GM10266 (cell line): ENCODE measurements around the gene PPARGC1A.

ENCODE experiments used
- DNase-seq: peaks from one replicate; pipeline ENCODE4 v3.0.0; 2012; ENCODE audit errors: extremely low spot score
- TF ChIP-seq, protein P1 (sequence below): IDR thresholded peaks from 2 replicates; pipeline ENCODE4 v1.5.1; 2012; ENCODE audit warnings: mild to moderate bottlenecking, low read depth; ENCODE audit not compliant: control insufficient read depth, insufficient read depth; ENCODE audit errors: missing control alignments

Gene PPARGC1A

GRCh38 chr4:23814587-23814986, 75.3 kb downstream of the PPARGC1A start:
- TF ChIP-seq, protein P1, sequence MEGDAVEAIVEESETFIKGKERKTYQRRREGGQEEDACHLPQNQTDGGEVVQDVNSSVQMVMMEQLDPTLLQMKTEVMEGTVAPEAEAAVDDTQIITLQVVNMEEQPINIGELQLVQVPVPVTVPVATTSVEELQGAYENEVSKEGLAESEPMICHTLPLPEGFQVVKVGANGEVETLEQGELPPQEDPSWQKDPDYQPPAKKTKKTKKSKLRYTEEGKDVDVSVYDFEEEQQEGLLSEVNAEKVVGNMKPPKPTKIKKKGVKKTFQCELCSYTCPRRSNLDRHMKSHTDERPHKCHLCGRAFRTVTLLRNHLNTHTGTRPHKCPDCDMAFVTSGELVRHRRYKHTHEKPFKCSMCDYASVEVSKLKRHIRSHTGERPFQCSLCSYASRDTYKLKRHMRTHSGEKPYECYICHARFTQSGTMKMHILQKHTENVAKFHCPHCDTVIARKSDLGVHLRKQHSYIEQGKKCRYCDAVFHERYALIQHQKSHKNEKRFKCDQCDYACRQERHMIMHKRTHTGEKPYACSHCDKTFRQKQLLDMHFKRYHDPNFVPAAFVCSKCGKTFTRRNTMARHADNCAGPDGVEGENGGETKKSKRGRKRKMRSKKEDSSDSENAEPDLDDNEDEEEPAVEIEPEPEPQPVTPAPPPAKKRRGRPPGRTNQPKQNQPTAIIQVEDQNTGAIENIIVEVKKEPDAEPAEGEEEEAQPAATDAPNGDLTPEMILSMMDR: no peak
- no peak for DNase-seq

- no peak for DNase-seq
- TF ChIP-seq, protein P1: no peak
Observed at GRCh38 chr4:23811161-23811560, 78.7 kb downstream of the PPARGC1A start.

DNA sequence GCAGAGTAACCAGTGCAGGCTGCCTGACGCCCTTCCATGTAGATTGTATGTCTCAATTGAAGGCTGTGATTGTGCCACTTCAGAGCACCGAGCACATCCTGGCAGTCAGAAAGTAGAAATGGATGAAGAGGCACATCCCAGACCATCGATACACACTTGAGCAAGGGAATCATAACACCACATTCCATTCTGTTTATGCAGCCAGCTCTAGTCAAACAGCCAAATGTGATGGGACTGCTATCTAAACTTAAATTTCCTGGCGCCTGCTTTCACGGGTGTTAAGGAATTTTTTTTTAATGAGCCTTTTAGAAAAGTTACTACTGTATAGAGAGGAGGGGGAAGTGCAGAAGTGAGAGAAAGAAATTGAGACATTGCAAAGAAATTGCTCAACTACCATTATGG, 84.4 kb downstream of the PPARGC1A start:
- TF ChIP-seq, protein P1: no peak
- DNase-seq: no peak

GRCh38 chr4:23789762-23790161, 100.1 kb downstream of the PPARGC1A start:
- no peak for DNase-seq
- TF ChIP-seq, protein P1: no peak

- no peak for DNase-seq
Observed at GRCh38 chr4:23788460-23788859, 101.4 kb downstream of the PPARGC1A start.

DNA sequence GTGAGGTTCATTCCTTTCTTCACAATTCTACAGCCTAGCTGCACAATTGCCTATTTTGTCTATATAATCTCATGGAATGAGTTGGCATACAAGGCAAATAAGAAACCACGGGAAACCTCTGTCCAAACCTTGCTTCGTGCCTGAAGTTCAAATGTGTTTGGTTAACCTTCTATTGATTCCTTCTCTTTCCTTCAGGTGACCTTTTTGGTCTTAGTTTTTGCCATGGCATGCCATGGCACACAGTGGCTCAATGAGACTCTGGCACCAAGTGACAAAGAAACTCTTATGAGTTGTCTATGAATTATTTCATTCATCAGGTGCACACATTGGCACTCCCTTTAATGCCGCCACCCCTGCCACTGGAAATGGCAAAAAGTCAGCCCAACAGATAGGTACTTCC, 101.8 kb downstream of the PPARGC1A start:
- TF ChIP-seq, protein P1: no peak
- no peak for DNase-seq

More at GRCh38 chr4:23788460-23788859, 101.4 kb downstream of the PPARGC1A start:
- TF ChIP-seq, protein P1: no peak

DNA sequence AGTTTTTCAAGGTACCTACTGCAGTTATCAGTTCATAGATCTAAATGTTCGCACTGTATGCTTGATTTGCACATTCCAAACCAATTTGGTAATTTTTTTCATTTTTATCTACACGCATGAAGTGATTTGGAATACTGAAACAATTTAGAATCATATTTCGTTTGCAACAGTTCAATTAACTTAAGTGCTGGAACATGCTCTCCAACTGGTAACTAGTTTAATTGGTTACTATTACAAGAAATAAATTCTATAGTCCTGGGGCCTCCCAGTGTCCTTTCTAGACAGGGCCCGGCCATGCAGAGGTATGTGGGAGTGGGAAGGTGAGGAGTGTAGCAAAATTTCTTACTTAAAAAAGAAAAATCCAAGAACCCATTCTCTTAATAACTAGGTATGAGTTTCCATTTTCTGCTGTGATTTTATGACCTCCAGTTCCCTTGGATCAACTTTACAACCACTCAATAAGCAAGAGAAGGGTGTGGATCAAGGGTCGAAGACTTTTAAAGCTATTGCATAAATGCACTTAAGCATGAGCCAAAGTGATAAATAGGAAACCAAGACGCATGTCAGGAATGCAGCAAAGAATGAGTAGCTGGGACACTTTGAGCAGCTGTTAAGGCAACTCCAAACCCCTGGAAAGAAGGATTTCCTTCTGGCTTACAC, 106.9 kb downstream of the PPARGC1A start:
- TF ChIP-seq, protein P1: no peak
- no peak for DNase-seq
